BE2C (cell line): ENCODE results near the gene SNX33.

Experiments used
- DNase-seq: peaks from one replicate; pipeline ENCODE4 v3.0.0-alpha.2; 2020
- H3K27me3 ChIP-seq: fragments of 250-450 bp; sonication (Bioruptor Pico); 2 replicates; pipeline ENCODE4 v1.5.1; 2020; ENCODE audit warnings: mild to moderate bottlenecking
- H3K36me3 ChIP-seq: fragments of 250-450 bp; sonication (Bioruptor Pico); 2 replicates; pipeline ENCODE4 v1.5.1; 2020; ENCODE audit warnings: mild to moderate bottlenecking
- H3K4me1 ChIP-seq: fragments of 250-450 bp; sonication (Bioruptor Pico); 2 replicates; pipeline ENCODE4 v1.5.1; 2020
- H3K4me3 ChIP-seq: 2 replicates; pipeline ENCODE4 v1.5.1; 2011; ENCODE audit warnings: low read depth, low read length
- H3K9me3 ChIP-seq: fragments of 250-450 bp; sonication (Bioruptor Pico); 2 replicates; pipeline ENCODE4 v1.5.1; 2020
- TF ChIP-seq, protein P1 (sequence below): IDR thresholded peaks from 2 replicates; pipeline ENCODE4 v1.5.1; 2012; ENCODE audit warnings: mild to moderate bottlenecking, low read depth, low read length

The SNX33 gene

DNA sequence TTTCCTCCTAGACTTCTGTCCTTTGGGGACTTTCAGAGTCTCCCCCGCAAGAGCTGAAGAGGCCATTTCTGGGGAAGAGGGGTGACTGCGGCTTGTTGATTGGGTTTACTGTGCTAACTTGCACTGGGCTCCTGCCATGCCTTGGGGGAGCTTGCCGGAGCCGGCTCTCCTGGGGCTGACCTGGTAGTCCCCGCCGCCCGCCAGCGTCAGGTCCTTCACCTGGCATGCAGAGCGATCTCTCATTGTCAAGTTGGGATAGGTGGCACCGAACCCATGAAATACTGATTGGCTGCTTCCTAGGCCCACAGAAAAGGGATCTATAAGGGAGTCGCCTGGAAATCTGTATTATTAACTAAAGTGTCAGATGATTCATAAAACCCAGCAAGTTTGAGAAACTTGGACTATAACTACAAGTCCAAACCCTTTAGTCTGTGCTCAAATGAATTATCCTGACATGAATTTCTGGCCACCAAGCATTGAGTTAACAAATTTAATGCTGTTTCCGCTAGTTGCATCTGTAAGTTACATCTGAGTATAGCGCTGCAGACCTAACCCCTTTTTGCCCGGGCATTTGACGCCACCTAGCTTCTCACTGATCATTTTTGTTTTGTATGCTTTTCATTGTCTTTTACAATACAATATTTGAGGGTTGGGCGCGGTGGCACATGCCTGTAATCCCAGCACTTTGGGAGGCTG lies 7.1 kb upstream of the SNX33 start:
- Histone ChIP-seq H3K27me3 (no peaks in the 10 kb centered on the region), H3K9me3 (no peaks in the 10 kb centered on the region), H3K36me3 (no peaks in the 10 kb centered on the region; the same call in 1 of the 2 replicates), H3K4me1 (no peaks in the 10 kb centered on the region; the same call in 1 of the 2 replicates), H3K4me3 (peak overlapping the region; percentile 100)
- TF ChIP-seq, protein P1, sequence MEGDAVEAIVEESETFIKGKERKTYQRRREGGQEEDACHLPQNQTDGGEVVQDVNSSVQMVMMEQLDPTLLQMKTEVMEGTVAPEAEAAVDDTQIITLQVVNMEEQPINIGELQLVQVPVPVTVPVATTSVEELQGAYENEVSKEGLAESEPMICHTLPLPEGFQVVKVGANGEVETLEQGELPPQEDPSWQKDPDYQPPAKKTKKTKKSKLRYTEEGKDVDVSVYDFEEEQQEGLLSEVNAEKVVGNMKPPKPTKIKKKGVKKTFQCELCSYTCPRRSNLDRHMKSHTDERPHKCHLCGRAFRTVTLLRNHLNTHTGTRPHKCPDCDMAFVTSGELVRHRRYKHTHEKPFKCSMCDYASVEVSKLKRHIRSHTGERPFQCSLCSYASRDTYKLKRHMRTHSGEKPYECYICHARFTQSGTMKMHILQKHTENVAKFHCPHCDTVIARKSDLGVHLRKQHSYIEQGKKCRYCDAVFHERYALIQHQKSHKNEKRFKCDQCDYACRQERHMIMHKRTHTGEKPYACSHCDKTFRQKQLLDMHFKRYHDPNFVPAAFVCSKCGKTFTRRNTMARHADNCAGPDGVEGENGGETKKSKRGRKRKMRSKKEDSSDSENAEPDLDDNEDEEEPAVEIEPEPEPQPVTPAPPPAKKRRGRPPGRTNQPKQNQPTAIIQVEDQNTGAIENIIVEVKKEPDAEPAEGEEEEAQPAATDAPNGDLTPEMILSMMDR, result peak; percentile 57
- peak; percentile 61 for DNase-seq

DNA sequence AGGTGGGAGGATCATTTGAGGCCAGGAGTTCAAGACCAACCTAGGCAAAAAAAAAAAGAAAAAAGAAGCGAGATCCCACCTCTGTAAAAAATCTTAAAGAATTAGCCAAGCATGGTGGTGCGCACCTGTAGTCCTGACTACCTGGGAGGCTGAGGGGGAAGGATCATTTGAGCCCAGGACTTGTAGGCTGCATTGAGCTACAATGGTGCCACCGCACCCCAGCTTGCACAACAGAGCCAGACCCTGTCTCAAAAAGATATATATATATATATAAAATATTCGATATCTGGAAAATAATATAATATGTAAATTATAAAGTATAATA lies 6.6 kb upstream of the SNX33 start:
- Histone ChIP-seq H3K36me3 (no peaks in the 10 kb centered on the region; the same call in 1 of the 2 replicates), H3K4me1 (no peaks in the 10 kb centered on the region; the same call in 1 of the 2 replicates), H3K4me3 (peak overlapping the region; percentile 100; the same call in 1 of the 2 replicates), H3K27me3 (no peaks in the 10 kb centered on the region), H3K9me3 (no peaks in the 10 kb centered on the region)
- DNase-seq, result no peak
- TF ChIP-seq, protein P1, result no peak

- Histone ChIP-seq H3K36me3 (no peaks in the 10 kb centered on the region; the same call in 1 of the 2 replicates), H3K4me3 (no peak overlapping the region), H3K27me3 (no peaks in the 10 kb centered on the region), H3K9me3 (no peaks in the 10 kb centered on the region), H3K4me1 (no peaks in the 10 kb centered on the region; the same call in 1 of the 2 replicates)
- no peak for DNase-seq
- TF ChIP-seq, protein P1, result no peak
Measured at GRCh38 chr15:75641603-75642002, 6.1 kb upstream of the SNX33 start.

- H3K27me3 ChIP-seq, result no peaks in the 10 kb centered on the region
- TF ChIP-seq, protein P1, result no peak
- no peaks in the 10 kb centered on the region for H3K36me3 ChIP-seq
- no peaks in the 10 kb centered on the region for H3K9me3 ChIP-seq
- H3K4me1 ChIP-seq, result no peaks in the 10 kb centered on the region; the same call in 1 of the 2 replicates
- no peak overlapping the region for H3K4me3 ChIP-seq
- no peak for DNase-seq
Measured at GRCh38 chr15:75644376-75644775, 3.3 kb upstream of the SNX33 start.

GRCh38 chr15:75646112-75646943 lies 1.4 kb upstream of the SNX33 start:
- DNase-seq, result no peak
- H3K4me3 ChIP-seq, result peak overlapping the region; percentile 86
- no peaks in the 10 kb centered on the region for H3K9me3 ChIP-seq
- H3K36me3 ChIP-seq, result no peaks in the 10 kb centered on the region
- TF ChIP-seq, protein P1, result no peak
- no peaks in the 10 kb centered on the region for H3K4me1 ChIP-seq
- H3K27me3 ChIP-seq, result no peaks in the 10 kb centered on the region

GRCh38 chr15:75646944-75647364 lies 758 bp upstream of the SNX33 start:
- TF ChIP-seq, protein P1, result no peak
- H3K9me3 ChIP-seq, result no peaks in the 10 kb centered on the region
- no peak for DNase-seq
- peak overlapping the region; percentile 86 for H3K4me3 ChIP-seq
- H3K27me3 ChIP-seq, result no peaks in the 10 kb centered on the region
- H3K4me1 ChIP-seq, result no peaks in the 10 kb centered on the region
- H3K36me3 ChIP-seq, result no peaks in the 10 kb centered on the region
